Right ventricle myocardium superior (tissue), 1 donor: Measurements from ENCODE around the gene MYCN. TPM values are rescaled to one million over a fixed set of nuclear protein-coding genes. Genes with fewer than 3 reads are reported as not detected.
A peak's percentile ranks its signal among the peaks of the same experiment; 100 is the strongest.

ENCODE experiments used
- ATAC-seq: fragments of 200-7000 bp; cut with Tn5 transposase; one replicate; pipeline ENCODE4 v1.9.1; 2020; ENCODE audit warnings: mild to moderate bottlenecking; ENCODE audit not compliant: poor library complexity
- DNase-seq: peaks from one replicate; pipeline ENCODE4 v3.0.0-alpha.2; 2020
- intact Hi-C: fragments of 100-400 bp; cut with DNase I; formaldehyde crosslinking; loops from one replicate; pipeline ENCODE4 v1.11.2; 2022
- total RNA-seq: library from RNA; stranded (reverse); fragmentation: NEBNext Ultra II Directional; extraction: Animal tissue kit (Norgen Biotek cat#: 25700); gene quantifications from one replicate; pipeline ENCODE4 v1.2.1, GENCODE V29; 2021
- donor health status: DM: no; HTN: yes; CAD: no; lungs with severe emphysema.

The MYCN gene
- total RNA-seq, 1 donor from 2014 or later, result 0.24 TPM

- intact Hi-C loops, result no loop called here
- ATAC-seq, result no peak
Measured at GRCh38 chr2:15982285-15983044, 42.1 kb downstream of the MYCN start.

GRCh38 chr2:15983496-15983895, 43.1 kb downstream of the MYCN start:
- DNase-seq (no peak), ATAC-seq (no peak)
- intact Hi-C loops, result no loop called here

More at GRCh38 chr2:15982285-15983044, 42.1 kb downstream of the MYCN start:
- DNase-seq, result no peak

- intact Hi-C loops, result no loop called here
- peak; percentile 77 for ATAC-seq
- peak; percentile 49 for DNase-seq
Measured at GRCh38 chr2:15984368-15985255, 44.3 kb downstream of the MYCN start.

- intact Hi-C loops, result no loop called here
- DNase-seq, result no peak
- ATAC-seq, result no peak
Measured at GRCh38 chr2:15985531-15985930, 45.2 kb downstream of the MYCN start.

- intact Hi-C loops, result no loop called here
- ATAC-seq, result no peak
- DNase-seq, result no peak
Measured at GRCh38 chr2:15986068-15986560, 45.8 kb downstream of the MYCN start.

- no peak for DNase-seq
- intact Hi-C loops, result no loop called here
- no peak for ATAC-seq
Measured at GRCh38 chr2:15986644-15987043, 46.3 kb downstream of the MYCN start.

GRCh38 chr2:15988733-15989132, 48.4 kb downstream of the MYCN start:
- ATAC-seq (no peak), DNase-seq (no peak)
- intact Hi-C loops, result no loop called here

GRCh38 chr2:15989559-15989958, 49.2 kb downstream of the MYCN start:
- ATAC-seq (no peak), DNase-seq (no peak)
- intact Hi-C loops, result no loop called here

- DNase-seq, result no peak
- intact Hi-C loops, result no loop called here
- no peak for ATAC-seq
Measured at GRCh38 chr2:15990151-15991101, 50.1 kb downstream of the MYCN start.

- no peak for DNase-seq
- ATAC-seq, result no peak
- intact Hi-C loops, result no loop called here
Measured at GRCh38 chr2:15991231-15991630, 50.9 kb downstream of the MYCN start.

GRCh38 chr2:15992457-15993231, 52.3 kb downstream of the MYCN start:
- intact Hi-C loops, result no loop called here
- ATAC-seq (no peak), DNase-seq (no peak)

GRCh38 chr2:15993232-15993610, 52.9 kb downstream of the MYCN start:
- ATAC-seq (no peak), DNase-seq (no peak)
- intact Hi-C loops, result no loop called here

GRCh38 chr2:15993666-15994065, 53.3 kb downstream of the MYCN start:
- intact Hi-C loops, result no loop called here
- DNase-seq, result no peak
- no peak for ATAC-seq

- intact Hi-C loops, result no loop called here
- no peak for ATAC-seq
- no peak for DNase-seq
Measured at GRCh38 chr2:15995603-15996002, 55.3 kb downstream of the MYCN start.
